Measurements from ENCODE around the gene NEUROG1.

NEUROG1 gene, protein sequence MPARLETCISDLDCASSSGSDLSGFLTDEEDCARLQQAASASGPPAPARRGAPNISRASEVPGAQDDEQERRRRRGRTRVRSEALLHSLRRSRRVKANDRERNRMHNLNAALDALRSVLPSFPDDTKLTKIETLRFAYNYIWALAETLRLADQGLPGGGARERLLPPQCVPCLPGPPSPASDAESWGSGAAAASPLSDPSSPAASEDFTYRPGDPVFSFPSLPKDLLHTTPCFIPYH

DNA sequence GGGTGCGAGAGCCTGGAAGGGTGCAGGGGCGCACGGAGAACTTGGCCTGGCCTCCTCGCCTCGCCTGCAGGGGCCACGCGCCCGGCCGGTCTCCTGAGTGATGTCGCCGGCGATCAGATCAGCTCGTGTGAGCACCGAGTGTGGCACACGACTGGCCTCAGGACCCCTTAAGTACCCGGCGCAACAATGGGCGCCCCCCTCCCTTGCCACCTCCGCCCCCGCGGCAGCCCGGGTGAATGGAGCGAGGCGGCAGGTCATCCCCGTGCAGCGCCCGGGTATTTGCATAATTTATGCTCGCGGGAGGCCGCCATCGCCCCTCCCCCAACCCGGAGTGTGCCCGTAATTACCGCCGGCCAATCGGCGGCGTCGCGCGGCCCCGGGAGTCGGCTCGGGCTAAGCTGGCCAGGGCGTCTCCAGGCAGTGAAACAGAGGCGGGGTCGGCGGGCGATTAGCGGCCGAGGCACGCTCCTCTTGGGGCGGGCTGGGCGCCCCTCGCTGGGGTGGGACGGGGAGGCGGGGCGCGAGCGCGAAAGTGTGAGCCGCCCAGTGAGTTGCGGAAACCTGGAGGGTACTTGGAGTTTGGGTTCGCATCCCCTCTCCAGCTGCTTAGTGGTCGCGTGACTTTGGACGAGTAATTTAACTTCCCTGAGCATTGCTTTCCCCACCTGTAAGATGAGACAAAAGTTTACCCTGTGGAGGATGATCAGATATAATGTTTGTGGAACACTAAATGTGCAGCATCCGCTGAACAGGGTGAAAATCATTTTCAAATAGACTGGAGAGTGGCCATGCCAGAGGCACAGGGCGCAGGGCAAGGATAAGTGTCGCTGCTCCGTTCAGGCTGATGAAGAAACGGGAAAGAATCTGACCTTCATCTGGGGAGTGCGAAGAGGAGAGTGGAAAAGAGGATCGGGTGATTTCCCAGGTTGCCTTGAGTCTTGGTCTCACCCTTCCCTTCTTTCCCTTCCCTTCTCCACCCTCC, at the start of gene NEUROG1:
NEUROG1 (minus strand) TSS at position 145 of the 982 bp plus-strand sequence. CDS start 274 bp downstream, outside the sequence.
- in situ Hi-C loops (cut with HindIII; ENCODE audit: low sequenced_read_pairs), result no loop called here

DNA sequence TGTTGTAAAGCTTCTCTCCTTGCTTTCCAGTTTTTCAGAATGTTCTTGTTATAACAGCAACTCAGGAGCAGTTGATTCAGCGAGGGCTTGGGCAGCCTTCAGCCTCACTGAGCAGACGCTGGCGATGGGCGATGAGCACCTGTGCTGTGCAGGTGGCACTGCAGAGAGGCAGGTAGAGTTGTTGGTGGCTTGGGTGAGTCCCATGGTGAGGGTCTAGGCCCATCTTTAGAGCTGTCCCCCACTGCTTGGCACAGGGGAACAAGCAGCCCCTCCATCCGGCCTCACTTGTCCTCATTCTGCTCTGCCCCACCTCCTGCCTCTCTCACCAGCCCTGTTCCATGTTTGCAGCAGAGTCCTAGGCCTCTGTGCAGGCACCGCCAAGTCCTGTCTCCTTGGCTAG, 49.2 kb upstream of the NEUROG1 start:
- in situ Hi-C loops (cut with HindIII; ENCODE audit: low sequenced_read_pairs), result no loop called here

DNA sequence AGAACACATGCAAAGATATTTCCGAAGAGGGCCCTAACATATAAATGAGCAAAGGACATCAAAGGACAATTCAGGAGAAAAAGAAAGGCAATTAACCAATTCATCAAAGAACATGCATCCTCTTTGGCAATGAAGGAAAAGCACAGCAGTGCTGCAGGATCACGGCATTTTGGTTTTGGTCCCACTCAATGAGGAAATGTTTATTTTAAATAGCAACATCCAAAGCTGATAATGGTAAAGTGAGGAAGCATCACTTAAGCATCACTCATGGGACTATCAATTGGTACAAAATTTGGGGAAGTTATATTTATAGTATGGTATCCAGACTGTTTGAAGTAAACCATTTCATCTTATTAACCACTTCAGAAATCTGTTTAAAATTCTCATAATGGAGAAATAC, 48.5 kb upstream of the NEUROG1 start:
- in situ Hi-C loops (cut with HindIII; ENCODE audit: low sequenced_read_pairs), result no loop called here

DNA sequence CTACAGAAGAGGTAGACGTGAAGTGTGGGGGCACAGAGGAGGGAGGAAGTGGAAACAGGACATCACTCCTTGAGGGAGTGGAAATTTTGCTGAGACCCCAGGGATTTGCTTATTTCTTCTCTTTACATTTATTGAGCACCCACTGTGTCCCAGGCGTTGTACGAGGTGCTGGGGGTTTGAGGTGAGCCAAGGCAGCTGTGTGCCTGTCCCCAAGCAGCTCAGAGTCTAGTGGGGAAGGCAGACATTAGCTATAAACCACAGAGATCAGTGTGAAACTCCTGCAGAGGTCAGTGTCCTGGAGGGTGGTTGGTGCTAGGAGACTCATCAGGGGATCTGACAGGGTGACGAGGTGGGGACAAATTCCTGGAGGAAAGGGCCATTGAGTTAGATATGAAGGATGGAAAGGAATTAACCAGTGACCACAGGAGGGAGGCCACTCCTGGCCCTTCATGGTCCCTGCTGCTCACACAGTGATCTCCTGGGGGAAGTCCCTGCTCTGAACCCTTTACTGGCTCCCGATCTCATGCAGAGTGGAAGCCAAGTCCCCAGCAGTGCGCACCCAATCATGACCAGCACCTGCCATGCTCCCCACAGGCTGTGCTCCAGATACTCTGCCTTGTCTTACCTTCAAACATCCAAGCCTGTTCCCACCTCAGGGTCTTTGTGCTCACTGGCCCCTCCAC, 46.5 kb upstream of the NEUROG1 start:
- in situ Hi-C loops (cut with HindIII; ENCODE audit: low sequenced_read_pairs), result no loop called here

DNA sequence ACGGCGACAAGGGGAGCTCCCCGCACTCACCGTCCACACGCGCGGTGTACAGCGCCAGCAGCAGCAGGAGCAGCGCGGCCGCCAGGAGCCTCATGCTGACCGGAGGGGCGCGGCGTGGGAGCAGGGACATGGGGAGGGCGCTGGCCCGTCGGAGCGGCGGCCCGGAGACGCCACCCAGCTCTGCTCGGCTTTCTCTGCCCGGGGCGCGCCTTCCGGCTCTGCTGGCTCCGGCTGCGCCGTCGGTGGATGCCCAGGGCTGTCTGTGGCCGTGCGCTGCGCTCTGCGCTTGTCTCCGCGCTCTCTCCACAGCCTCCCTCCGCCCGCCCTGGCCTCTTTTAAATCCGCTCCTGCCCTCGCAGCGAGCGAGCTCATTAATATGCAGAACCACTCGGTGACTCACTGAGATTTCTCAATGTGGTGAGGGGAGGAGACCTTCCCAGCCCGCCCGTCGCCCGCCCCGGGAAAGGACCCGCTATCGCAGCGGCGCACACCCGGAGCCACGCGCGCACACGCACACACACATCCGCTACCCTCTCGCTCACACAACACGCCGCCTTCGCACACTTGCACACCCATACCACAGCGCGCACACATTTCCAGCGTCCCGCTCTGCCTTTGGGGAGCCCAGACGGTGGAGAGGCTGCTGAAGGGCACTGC, 43.0 kb upstream of the NEUROG1 start, which contains the start of gene CXCL14:
CXCL14 (minus strand) TSS at position 307 of the 657 bp plus-strand sequence; CDS start at position 94, 213 bp downstream.
- in situ Hi-C loops (cut with HindIII; ENCODE audit: low sequenced_read_pairs), result no loop called here

DNA sequence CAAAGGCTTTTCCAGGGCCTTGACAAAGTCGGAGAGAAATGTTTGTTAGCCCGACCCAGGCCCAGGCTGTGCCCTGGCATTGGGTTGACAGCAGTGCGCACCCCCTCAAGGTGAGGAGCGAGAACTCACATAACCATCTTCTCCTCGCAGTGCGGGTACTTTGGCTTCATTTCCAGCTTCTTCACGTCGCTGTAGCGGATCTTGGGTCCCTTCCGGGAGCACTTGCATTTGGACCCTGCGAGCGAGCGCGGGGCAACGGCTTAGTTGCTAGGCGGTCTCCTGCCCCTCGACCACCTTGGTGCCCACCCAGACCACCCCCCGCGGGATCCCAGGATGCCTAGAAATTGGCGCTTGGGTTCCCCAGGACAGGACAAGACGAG, 42.5 kb upstream of the NEUROG1 start:
- in situ Hi-C loops (cut with HindIII; ENCODE audit: low sequenced_read_pairs), result no loop called here

DNA sequence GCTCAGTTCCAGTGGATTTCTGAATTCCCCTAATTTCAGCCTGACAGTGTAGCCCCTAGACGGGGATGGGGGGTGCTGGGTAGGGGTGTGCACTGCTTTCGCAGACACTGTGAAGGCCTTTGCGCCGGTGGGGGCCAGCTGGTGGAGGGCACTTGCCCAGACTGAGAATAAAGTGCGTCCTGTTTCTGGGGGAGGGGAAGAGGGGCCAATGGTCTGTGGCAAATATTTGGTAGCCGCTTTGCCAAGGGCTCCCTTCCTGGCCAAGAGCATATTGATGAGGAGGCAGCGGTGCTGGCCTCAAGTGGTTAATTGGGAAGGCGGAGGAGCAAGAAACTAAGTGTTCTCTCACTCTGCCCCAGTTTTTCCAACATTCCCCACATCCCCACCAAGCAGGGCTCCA, 41.7 kb upstream of the NEUROG1 start:
- in situ Hi-C loops (cut with HindIII; ENCODE audit: low sequenced_read_pairs), result no loop called here

DNA sequence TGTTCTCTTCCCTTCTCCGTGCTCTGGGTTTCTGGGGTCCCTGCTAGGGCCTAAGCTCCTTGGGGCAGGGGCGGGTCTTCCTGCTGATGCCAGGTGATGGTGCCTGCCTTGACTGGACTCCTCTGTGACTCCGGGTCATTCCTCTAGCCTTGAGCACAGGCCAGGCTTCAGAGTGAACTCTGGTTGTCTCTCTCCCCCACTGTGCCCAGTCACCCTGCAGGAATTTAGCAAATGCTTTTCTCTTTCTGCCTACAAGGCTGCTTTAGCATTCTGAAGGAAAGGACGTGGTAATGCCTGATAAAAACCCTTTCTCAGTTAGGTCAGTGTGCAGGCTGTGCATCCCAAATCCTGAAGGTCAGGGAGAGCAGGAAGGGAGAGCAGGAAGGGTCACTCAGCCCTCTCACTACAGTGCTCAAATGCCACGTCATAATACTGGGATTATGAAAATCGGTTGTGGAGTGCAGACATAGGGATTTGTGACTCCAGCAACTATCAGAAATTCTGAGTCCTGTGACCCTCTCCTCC, 40.4 kb upstream of the NEUROG1 start:
- in situ Hi-C loops (cut with HindIII; ENCODE audit: low sequenced_read_pairs), result no loop called here

DNA sequence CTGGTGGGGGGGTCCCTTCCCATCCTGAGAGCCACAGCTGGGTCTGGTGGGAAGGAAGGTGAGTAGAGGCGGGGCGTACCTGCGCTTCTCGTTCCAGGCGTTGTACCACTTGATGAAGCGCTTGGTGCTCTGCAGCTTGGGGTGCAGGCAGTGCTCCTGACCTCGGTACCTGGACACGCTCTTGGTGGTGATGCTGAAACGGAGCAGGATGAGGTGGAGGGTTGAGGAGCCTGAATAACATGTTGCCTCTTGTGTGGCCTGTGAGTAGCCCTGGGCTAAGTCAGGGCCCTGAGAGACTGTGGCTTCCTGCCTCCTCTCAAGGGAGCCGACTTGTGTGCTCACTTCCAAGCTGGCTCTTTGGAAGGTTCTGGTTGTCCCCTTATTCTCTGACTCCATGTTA, 38.7 kb upstream of the NEUROG1 start:
- in situ Hi-C loops (cut with HindIII; ENCODE audit: low sequenced_read_pairs), result no loop called here

DNA sequence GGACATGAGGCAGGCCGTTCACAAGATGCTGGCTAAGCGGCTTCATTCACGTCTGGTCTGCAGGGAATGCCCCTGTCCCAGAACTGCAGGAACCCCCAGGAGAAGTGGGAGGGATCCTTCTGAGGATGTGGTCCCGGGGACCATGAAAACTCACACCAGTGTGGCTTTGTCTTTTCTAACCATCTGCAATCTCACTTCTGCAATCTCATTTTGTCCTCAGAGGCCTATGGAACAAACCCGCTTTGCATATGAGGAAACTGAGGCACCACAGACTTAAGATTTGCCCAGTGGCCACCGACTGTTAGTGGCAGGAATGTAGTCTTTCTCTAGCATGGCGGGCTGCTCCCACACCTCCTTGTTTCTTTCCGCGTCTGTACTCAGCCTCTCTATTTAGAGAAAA, 36.1 kb upstream of the NEUROG1 start:
- in situ Hi-C loops (cut with HindIII; ENCODE audit: low sequenced_read_pairs), result no loop called here

DNA sequence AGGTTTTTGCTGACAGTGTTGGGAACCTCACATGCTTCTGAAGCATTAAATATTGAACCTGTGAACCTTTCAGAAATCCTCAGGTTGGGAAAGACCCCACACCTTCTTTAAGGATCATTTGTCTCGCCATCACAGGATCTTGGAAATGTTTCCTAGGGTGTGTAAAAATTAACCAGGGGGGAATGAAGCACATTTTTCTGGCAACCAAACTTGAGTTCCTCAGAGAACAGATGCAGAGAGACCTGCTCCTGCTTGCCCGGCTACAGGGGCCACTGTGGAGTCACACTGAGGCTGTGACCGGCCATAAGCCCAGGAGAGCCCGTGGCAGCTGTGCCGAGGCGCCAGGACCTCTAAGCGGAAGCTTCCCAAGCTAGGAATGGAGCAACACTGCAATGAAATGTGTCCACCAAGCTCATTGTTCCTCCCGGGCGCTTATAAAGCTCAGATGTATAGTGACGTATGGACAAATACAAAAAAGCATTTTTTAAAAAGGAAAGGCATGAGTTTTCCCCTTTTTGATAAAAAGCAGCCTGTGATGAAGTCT, 35.4 kb upstream of the NEUROG1 start:
- in situ Hi-C loops (cut with HindIII; ENCODE audit: low sequenced_read_pairs), result no loop called here

DNA sequence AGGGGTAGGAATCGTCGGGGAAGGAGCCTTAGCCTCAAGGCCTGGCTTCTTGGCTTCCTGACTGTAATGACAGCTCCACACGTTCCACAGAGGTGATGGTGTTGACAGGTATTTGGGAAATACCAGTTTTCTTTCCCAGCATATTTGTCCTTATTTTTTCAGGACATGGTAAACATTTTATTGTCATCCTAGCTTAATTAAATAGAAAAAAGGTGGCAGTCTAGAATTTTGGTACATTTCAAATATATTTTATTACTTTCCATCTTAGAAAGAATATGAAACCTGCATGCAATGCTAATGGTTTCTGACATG, 34.6 kb upstream of the NEUROG1 start:
- in situ Hi-C loops (cut with HindIII; ENCODE audit: low sequenced_read_pairs), result no loop called here

DNA sequence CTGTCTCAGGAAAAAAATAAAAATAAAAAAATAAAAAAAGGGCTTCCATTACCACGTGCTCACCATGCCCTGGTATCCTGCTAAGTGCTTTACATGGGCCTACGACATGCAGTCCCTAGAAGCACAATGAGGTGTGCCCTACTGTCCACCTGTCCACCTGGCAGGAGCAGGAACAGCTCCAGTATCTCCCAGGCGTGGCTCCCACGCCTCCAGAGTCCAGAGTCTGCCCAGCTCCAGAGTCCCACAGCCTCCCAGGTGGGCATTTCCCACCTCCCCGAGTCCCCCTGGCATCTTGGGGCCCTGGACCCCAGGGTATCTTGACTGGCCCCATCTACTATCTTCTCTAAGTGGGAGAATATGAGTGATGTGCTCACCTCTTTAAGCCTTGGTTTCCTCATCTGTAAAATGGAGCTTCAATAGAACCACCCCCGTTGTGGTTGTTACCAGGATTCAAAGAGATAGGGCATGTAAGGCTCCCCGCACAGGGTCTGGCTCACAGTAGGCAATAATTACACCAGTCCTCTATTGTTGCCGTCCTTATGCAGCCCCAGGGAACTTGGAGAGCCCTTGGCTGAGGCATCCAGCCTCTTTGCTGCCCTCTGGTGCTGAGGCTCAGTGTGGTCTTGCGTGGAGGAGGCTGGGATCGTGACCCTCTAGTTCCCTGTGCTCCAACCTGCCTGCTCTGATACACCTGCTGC, 34.1 kb upstream of the NEUROG1 start:
- in situ Hi-C loops (cut with HindIII; ENCODE audit: low sequenced_read_pairs), result no loop called here

DNA sequence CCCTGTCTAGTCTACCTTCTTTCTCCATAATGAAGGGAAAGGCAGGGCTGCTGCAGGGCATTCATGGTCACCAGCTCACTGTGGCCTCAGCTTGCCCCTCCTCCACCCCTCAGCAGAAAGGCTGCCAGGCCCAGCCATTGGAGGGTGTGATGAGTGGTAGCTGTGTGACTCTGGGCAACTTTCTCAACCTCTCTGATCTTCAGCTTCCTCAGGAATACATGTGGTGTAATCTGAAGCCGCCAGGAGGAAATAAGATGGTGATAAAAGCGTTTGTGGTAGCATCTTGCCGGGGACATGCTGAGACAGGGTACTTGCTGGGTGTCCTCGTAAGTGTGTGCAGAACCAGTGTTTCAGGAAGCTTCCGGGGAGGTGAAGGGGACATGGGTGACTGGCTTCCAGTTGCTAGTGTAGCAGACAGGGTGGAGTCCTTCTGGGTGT, 33.2 kb upstream of the NEUROG1 start:
- in situ Hi-C loops (cut with HindIII; ENCODE audit: low sequenced_read_pairs), result no loop called here

DNA sequence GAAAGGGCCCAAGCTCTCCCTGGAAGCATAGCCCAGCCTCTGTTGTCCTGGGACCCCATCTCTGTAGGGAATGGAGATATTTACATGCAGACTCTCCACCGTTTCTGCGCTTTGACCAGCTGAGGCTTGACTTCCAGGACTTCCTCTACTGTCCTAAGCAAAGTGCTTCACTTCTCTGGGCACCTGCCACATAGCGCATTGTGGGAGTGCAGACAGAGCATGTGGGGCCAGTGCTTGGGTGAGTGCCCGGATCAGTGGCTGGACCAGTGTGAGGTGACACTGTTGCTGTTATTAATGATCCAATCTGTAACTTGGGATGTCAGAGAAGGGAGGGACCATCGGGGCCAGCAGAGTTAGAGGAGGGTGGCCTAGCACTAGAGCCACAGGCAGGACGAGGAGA, 32.5 kb upstream of the NEUROG1 start:
- in situ Hi-C loops (cut with HindIII; ENCODE audit: low sequenced_read_pairs), result no loop called here

DNA sequence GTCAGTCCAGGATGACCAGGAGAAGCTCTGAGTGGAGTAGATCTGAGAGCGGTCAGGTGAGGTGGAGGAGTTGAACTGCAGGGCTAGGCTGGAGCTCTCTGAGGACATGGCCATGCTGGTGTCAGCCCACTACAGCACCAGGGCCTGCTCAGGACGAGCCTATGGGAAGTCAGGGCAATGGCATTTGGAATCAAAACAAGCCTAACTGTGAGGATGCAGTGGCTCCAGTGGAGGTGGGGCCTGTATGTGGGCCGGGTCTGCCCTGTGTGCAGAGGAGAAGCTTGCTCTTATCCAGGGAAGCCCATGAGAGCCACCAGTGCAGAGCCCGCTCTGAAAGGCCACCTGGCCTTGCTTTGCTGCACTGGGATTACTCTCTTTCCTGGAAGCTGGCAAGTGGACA, 31.9 kb upstream of the NEUROG1 start:
- in situ Hi-C loops (cut with HindIII; ENCODE audit: low sequenced_read_pairs), result no loop called here

DNA sequence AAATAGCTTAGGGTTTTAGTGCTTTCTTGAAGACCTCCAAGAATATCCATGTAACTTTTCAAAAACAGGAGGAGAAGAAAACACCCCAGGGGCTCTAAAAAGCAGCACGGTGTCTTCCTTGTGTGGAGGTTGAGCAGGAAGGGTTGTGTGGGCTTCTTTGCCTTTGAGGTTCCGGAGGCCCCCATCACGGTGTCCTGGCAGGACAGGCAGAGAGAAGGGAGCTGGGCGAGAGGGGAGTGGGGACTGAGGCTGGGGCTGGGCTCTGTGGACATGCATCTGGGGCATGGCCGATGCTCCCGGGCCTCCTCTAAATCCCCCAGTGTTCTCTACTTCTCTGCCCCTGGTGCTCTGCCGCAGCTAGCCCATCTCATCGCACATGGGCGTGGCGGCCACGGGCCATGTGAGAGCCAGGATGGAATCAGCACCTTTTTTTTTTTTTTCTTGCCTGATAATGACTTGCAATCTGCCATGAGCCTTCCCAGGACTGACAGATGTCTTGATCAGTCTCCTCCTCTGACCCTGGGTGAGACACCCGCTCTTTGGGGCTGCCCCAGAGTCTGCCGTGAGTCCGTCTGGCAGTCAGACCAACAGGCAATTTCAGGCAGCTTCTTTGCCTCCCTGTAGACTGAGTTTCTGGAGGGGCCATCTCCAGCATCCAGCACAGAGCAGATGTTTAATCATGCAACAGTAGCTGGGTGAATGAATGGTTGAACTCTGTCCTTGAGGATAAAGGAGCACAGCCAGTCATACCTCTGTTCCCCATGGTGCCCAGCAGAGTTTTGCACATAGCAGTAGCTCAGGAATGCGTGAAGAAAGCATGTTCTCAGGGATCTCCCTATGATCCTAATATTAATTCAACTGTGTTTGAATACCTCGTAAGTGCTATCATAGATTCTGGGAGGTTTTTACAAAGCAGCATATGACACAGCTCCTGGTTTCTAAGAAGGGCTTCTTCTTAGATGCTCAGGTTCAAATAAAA, 30.9 kb upstream of the NEUROG1 start:
- in situ Hi-C loops (cut with HindIII; ENCODE audit: low sequenced_read_pairs), result no loop called here

DNA sequence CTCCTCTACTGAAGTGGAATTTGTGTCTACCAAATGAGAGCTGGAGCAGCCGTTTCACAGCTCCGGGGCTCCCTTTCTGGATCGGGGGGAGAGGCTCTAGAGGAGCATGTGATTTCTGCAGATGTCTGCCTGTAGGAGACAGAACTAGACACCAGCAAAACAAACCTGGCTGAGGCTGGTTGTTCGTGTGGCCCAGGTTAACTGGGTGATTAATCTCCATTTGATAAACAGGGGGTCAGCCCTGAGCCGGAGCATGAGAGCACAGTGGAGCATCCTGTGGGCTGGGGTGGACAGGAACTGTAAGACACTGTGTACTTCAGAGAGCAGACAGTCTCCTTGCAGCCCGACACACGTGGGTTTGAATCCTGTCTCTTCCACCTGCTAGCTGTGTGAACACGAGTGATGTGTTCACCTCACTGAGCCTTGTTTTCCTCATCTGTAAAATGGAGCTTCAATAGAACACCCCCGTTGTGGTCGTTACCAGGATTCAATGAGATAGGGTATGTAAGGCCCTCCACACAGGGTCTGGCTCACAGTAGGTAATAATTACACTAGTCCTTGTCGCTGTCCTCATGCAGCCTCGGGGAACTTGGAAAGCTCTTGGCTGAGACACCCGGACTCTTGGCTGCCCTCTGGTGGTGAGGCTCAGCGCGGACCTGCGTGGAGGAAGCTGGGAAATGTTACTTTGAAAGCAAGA, 30.1 kb upstream of the NEUROG1 start:
- in situ Hi-C loops (cut with HindIII; ENCODE audit: low sequenced_read_pairs), result no loop called here
